Tongue (tissue), 3 donors: ENCODE measurements around the gene FGGY. TPM values are rescaled to one million over a fixed set of nuclear protein-coding genes. Genes with fewer than 3 reads are reported as not detected.

ENCODE experiments used
- DNase-seq: peaks from one replicate; pipeline ENCODE4 v3.0.0-alpha.2; 2015
- small RNA-seq: library from RNA; depleted of rRNA; stranded (forward); fragments of <200 nt; gene quantifications from one replicate; pipeline ENCODE3, GENCODE V24; 2014; ENCODE audit warnings: low replicate concordance
- total RNA-seq: library from RNA; depleted of rRNA; stranded (reverse); fragments of >200 nt; gene quantifications from one replicate; pipeline ENCODE4 v1.2.3, GENCODE V29; 2014

The FGGY gene
- total RNA-seq, 1 donor from 2014 or later, result 80.4 TPM

DNA sequence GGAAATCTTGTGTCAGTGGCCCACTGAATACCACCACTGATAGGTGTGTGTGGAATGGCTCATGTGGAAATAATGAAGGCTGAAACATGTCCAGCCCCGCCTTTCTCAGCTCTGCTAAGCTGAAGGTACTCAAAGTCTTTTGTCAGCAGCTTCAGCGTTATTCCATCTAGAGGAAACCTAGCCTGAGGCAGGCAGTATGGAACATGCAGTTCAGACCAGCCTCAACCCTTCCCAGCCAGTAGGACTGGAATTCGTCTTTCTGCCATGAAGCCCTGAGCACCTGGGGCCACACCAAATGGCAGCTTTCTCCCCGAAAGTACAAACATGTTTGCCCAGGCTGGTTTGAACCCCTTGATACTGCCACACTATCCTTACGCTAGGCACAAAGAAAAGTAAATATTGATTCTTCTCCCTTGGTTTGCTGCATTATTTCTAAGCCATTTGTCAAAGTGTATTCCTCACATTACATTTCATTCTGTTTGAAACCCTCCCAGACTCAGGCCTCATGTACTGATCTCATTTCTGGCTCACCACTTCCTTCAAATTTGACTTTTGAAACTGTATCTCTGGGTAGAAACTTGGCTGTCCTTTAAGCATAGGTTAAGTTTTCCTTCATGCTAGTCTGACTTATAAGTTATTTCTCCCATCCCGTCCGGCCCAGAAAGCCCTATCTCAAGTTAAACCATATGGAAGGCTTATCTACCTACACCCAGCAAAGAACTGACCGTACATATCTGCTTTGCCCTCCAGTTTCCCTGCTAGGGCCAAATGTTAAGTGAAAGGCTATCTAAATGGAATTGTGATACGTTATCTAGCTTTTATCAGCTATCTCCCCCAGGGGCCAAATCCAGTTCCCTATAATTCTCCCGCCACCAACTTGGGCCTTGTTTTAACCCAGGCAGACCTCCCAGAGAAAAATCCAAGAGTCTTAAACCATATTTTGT, 472.2 kb downstream of the FGGY start:
- DNase-seq, result peak; percentile 51

DNA sequence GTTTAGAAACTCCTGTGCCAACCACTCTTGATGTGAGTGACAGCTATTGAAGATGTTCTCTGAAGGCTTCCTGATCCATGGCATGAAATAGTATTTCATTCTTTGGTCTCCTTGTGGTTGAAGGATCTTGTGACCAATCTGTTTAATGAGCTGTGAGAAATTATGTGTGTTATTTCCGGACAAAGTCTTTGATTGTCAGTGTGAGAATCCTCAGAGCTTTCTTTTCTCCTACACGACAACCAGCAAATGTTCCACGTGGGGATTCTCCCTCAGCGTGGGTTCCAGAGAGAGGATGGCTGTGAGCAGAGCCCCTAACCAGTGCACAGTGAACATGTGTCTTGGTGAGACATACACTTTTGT, 472.8 kb downstream of the FGGY start:
- no peak for DNase-seq

DNA sequence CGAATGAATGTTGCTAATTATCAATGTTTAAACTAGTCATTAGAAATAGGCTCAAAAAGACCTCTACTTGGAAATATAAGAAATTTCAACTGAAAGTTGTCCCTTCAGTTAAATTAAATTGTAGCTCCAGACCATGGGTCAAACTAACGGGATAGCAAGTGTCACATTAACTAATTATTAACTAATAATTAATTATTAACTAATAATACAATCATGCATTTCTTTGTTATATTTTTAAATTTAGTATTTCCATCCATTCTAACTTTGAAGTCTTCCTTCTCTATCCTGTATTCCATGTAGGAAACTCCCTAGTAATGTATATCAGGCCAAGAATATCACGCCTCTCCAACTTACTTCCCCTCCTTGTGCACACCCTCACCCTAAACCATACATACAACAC, 474.5 kb downstream of the FGGY start:
- no peak for DNase-seq

DNA sequence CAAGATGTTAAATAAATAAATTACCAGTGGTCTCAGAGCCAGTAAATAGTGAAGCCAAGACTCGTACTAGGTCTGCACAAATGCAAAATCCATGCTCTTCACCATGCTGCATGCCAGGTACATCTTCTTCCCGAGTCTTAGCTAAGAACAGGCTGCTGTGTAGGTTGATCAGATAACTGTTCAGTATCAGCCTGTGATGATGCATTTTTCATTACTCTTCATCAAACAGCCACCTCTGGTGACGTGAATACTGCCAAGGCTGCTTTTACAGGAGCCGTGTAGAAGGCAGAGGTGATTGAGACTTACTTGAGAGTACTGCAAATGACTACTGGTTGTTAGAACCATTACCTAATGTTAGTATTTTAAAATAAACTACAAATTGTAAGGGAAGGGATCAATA, 478.6 kb downstream of the FGGY start:
- DNase-seq, result no peak

DNA sequence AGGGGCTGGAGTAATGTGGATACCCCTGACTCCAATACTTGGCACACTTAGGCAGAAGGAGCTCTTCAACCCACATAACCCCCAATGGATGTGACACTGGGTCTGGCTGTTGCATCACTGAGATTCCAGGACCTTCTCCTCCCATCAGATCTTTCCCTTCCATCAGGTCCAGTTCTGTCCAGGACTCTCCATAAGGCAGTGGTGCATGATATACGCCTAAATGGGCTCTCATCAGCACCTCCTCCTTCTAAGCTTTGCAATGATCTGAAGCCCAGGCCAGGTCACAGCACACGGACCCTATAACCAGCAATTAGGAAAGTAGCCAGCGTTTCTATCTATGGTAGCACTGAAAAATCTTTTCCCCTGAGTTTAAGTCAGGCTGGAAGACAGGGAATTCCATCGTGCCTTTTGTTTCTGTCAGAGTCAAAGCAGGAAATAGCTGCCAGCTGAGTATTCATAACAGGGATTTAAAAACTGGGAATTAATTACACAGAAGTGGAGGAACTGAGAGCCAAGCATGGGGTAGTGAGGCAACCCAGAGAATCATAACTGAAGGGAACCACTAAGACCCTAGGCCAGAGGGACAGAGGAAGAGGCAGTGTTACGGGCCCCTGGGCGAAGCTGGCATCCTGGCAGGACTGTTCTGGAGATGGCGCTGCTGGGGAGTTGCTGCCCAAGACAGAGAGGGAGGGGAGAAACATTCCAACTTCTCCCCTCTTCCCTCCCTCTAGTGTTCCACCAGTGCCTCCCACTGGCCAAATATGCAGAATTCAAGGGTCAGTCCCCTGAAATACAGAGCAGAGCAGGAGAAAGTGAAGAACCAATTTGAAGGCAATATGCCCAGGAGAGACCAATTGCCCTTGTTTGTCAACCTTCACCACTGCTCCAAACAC, 480.3 kb downstream of the FGGY start:
- no peak for DNase-seq

DNA sequence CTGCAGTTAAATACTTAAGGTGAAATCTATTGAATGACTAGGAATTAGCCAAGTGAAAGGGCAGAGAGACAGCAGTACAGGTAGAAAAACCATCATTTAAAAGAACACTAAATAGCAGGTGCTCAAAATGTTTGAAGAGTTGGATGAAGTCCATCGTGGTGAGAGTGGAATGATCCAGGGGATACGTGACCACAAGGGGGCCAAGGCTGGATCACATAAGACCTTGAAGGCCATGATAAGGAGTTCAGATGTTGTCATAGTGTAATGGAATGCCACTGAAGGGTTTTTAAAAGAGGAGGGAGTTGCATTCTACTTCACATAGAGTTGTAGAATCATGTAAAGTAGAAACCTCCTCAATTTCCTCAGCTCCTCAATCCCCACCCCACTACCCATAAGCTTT, 483.1 kb downstream of the FGGY start:
- DNase-seq, result no peak

DNA sequence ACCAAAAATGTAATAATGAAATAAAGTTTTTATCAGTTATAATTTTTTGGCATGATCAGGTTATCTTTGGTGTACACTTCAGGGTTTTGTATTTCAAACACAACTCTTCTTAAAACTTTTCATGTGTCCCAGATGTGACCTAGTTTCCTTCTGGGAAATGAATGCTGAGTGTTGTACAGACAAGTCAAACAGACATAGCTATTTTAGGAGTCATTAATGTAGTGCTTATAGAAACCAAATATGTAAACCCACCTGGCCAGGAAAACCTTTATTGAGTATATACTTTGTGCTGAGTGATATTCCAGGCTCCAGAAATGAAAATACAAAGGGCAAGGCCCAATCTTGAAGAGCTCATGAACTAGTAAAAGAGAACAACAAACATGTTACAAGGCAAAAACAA, 491.9 kb downstream of the FGGY start:
- peak; percentile 3 for DNase-seq

DNA sequence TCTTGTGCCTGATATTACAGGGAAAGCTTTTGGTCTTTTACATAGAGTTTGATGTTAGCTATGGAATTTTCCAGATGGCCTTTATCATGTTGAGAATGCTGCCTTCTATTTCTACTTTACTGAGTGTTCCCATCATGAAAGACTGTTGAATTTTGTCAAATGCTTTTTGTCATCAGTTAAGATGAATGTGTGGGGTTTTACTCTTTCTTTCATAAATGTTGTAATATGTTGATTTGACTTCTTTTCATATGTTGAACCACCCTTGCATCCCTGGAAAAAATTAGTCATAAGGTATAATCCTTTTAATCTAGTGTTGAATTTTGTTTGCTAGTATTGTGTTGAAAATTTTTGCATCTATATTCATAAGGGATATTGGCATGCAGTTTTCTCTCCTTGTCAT, 501.7 kb downstream of the FGGY start:
- no peak for DNase-seq

DNA sequence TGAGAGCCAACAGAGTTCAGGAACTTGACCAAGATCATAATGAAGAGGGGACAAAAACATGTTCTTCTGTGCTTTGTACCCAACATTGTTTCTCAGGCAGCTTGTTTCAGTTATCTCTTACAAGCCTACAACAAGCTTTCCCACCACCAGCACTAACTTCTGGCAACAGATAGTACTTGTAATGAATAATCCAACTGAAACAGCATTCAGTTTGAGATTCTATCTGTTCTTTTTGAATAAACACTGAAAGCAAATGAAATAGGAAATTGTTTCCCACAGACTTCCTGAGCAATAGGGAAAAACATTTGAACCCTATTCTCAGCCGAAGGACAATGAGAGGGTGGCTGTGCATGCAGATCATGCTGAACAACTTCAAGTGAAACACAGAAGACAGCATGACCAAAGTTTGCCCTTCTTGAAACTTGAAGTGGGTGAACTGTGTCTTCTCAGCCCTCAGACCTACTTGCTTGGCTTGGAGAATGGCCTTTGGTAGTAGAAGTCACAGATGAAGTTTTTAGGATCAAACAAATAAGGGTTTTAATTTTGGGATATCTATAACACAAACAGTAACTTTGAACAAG, 506.7 kb downstream of the FGGY start:
- DNase-seq, result no peak

DNA sequence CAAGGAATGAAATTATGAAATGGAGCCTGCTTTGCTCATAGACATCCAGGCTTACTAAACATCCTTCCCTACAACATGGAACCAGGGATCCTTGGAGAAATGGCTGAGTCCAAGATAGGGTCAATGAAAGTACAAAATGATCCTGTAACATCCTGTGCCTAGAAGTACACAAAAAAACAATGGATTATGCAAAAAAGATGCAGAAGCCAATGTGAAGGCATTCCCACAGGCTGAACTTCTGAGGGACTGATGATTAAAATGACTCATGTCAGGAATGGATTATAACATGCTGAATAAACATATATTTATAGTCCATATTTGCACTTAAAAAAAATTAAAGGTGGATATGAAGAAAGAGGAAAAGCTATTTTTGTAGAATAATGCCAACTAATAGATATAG, 507.4 kb downstream of the FGGY start:
- DNase-seq, result no peak

DNA sequence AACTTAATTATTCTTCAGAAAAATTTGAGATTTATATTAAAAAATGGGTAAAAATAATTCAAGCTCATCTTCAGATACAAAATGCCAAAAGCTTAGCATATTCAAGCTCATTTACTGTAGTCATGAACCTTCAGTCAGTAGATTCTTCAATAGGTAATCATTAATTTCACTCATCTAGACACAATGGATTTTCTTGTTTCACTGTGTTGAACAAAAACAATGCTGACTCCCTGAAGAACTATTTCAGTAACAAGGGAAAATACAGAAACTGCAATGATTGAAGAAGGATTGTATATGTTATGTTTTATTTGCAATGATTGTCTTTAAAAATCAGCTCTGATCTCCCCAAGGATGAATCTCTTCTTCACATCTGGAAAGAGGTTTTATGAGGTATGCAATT, 508.7 kb downstream of the FGGY start:
- no peak for DNase-seq

Small RNA genes within 50 kb of the gene (small RNA-seq; reads per million reads assigned to genes)
- not detected for gene MIR4711
